Glomerular visceral epithelial cell (primary cell): ENCODE measurements around the gene SF3A1.
"Not testable (repeated sequence)": the region's sequence is repeated elsewhere in the genome, so short reads cannot be mapped to it uniquely, and the experiment has no call there.

Source experiments
- DNase-seq: peaks from one replicate; pipeline ENCODE4 v3.0.0-alpha.2; 2016; ENCODE audit errors: extremely low spot score

SF3A1 gene

DNA sequence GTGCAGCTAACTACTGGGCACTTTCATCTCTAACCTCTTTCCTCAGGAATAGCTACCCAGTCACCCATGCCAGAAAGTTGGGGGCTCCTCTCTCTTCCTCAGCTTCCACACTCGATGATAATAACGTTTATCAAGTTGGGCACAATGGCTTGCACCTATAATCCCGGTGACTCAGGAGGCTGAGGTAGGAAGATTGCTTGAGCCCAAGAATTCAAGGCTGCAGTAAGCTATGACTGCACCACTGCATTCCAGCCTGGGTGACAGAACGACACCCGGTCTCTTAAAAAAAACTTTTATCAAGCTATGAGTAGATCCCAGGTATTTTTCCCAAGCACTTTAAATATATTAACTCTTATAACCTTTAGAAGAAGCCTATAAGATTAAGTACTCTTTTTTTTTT lies 2.0 kb downstream of the SF3A1 start:
- DNase-seq = no peak

DNA sequence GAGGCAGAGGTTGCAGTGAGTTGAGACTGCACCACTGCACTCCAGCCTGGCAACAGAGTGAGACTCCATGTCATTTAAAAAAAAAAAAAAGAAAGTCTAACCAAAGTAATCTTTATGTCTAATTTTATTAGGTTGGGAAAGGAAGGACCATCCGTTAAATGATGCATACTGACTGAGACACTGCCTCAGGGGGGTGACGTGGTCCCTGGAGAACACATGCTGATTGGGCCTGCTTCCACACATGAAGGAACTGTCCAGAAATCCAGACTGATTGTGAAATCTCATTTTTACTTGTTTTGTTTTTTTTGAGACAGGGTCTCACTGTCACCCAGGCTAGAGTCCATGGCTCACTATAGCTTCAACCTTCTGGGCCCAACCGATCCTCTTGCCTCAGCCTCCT lies 5.5 kb downstream of the SF3A1 start:
- DNase-seq = no peak

- no peak for DNase-seq
Measured at GRCh38 chr22:30348809-30349208, 7.9 kb downstream of the SF3A1 start.

DNA sequence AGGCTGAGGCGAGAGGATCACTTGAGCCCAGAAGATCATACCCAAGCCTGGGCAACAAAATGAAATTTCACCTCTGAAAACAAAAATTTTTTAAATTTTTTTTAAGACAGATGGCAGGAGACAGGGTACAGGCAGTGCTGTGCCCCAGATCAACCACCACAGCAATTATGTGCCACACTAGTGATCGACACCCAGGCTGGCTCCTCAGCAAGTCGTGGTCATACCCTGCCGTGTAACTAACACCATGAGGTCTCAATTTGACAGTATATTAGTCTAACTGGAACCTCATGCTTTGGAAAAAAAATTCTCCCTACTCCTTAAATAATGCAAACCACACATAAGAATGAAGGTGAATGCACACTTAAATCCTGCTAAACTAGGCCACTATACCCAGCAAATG lies 8.3 kb downstream of the SF3A1 start:
- no peak for DNase-seq

GRCh38 chr22:30347255-30347892 lies 9.3 kb downstream of the SF3A1 start:
- DNase-seq = no peak

DNA sequence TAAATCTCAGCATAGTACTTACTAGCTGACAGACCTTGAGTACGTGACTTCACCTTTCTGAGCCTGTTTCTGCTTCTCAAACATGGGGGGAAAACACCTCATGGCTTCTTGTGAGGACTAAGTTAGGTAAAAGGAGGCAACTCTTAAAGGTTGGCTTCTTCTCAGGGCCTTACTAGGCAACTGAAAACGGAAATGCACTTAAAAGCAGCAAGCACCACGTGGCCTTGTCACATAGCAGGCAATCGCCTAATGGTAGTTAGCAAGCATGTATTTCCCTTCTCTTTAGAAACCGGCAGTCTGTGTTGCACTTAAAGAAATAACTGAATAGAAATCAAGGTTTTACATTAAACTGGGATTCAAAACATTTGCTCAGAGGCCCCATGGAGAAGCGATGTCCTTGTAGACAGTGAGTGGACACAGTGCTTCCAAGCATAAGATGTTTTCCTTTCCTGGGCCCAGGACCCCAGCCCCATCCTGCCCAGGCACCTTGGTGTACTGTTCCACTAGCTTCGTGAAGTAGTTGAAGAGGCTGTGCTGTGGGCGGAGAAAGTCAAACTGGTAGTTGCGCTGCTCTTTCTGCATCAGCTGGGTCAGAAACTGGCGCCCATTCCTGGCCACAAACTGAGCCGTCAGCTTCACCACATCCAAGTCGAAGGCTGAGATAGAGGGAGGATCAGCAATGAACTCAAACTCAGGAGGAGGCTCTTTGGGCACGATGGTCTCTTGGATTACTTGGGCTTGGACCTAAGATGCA lies 12.1 kb downstream of the SF3A1 start:
- no peak for DNase-seq

- no peak for DNase-seq
Measured at GRCh38 chr22:30340911-30341685, 15.6 kb downstream of the SF3A1 start.

DNA sequence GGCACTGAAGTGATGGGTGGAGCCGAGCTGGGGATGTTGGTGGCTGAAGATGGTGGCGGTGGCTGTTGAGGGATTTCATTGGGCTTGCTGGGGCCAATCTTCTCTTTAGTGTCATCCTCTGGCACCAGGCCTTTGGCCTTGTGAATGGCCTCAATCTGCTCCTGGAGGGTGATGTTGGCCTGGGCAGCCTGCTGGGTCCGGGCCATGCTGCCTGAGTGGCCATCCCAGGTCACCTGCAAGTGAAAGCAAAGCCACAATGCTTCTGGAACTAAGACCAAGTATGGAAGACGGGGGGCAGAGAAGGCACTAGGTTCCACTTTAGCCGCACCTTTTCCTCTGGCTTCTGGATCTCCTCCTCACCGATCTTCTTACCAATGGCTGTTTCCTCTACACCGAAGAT lies 17.9 kb downstream of the SF3A1 start:
- DNase-seq = no peak

- DNase-seq = not testable (repeated sequence)
Measured at GRCh38 chr22:30338341-30338740, 18.4 kb downstream of the SF3A1 start.

DNA sequence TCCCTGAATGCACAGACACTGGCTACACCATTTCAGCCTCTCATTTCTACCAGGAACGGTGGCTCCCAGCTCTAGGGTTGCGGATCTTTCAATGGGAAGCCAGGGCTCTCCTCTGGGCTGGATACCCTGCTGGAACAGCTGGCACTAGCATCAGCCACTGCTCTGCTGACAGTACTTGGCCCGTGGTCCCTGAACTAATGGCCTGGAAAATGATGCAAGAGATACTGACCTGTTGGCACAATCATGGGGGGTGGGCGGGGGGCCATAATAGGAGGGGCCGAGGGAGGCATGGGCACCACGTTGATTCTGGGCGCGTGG lies 19.3 kb downstream of the SF3A1 start:
- DNase-seq = no peak

GRCh38 chr22:30336752-30337460 lies 19.8 kb downstream of the SF3A1 start:
- DNase-seq = no peak

DNA sequence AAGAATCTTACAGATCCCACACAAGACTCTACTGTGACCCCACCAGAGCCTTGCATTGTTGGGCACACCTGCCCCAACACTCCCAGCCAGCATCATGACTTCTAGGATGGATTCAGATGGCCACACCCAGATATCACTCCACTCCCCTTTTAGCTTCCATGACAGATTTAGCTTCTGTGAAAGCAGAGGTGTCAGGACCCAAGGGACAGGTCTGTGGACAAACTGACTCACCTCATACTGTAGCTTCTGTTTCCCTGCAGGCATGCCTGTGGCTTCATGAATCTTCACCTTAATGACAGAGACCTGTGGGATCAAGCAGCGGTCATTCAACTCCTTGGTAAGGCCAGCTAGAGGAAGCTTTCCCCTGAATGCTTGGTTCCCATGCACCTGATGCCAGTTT lies 21.5 kb downstream of the SF3A1 start:
- no peak for DNase-seq

- DNase-seq = no peak
Measured at GRCh38 chr22:30334646-30335045, 22.0 kb downstream of the SF3A1 start.

DNA sequence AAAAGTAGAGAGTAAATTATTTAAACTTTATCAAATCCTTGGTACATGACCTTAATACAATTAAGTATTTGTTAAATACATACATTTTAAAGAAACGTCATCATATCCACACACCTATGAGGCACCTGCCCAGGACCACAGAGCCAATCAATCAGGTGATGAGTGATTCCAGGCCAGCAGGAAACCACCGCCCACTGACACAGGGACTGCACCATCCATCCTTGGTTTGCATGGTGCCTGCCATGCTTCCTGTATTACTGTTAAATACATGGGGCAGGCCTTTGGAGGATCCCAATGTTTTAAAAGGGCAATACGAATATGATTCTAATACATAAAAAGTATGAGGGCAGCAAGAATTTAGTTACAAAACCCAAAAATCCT lies 23.0 kb downstream of the SF3A1 start:
- no peak for DNase-seq

GRCh38 chr22:30332994-30333706 lies 23.5 kb downstream of the SF3A1 start:
- DNase-seq = no peak

GRCh38 chr22:30332551-30332950 lies 24.1 kb downstream of the SF3A1 start:
- DNase-seq = no peak

- DNase-seq = no peak
Measured at GRCh38 chr22:30328466-30329049, 28.1 kb downstream of the SF3A1 start.

DNA sequence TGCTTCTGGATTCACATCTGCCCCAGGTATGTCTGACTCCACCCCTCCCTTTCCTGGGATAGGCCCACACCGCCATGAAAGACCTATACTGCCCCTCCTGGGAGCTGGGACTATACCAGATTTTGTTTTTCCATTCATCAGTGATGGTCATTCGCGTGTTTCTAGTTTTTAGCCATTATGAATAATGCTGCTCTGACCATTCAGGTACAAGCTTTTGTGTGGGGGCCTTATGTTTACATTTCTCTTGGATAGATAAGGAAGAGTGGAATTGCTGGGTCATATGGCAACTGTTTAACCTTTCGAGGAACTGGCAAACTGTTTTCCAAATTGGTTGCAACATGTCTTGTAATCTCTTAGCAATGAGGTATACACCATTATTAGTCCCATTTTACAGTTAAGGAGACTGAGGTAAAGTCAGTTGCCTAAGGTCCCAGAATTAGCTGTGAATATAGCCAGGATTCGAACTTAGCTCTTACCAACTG lies 28.8 kb downstream of the SF3A1 start:
- no peak for DNase-seq

- DNase-seq = peak; percentile 94
Measured at GRCh38 chr22:30326706-30327362, 29.9 kb downstream of the SF3A1 start, which contains the start of gene TBC1D10A. TSS of gene TBC1D10A (minus strand) at chr22:30326941. CDS start at chr22:30326881, 60 bp downstream.

GRCh38 chr22:30326255-30326705 lies 30.4 kb downstream of the SF3A1 start:
- DNase-seq = peak; percentile 51
